SH-SY5Y (cell line): ENCODE data around the gene NTRK1.

Experiments
- GATA2 ChIP-seq: IDR thresholded peaks from 2 replicates; pipeline ENCODE4 v1.6.1; 2011; ENCODE audit warnings: mild to moderate bottlenecking, low read depth, low read length
- GATA3 ChIP-seq: IDR thresholded peaks from 2 replicates; pipeline ENCODE4 v1.6.1; 2011; ENCODE audit warnings: low read depth, mild to moderate bottlenecking, low read length, moderate library complexity

DNA sequence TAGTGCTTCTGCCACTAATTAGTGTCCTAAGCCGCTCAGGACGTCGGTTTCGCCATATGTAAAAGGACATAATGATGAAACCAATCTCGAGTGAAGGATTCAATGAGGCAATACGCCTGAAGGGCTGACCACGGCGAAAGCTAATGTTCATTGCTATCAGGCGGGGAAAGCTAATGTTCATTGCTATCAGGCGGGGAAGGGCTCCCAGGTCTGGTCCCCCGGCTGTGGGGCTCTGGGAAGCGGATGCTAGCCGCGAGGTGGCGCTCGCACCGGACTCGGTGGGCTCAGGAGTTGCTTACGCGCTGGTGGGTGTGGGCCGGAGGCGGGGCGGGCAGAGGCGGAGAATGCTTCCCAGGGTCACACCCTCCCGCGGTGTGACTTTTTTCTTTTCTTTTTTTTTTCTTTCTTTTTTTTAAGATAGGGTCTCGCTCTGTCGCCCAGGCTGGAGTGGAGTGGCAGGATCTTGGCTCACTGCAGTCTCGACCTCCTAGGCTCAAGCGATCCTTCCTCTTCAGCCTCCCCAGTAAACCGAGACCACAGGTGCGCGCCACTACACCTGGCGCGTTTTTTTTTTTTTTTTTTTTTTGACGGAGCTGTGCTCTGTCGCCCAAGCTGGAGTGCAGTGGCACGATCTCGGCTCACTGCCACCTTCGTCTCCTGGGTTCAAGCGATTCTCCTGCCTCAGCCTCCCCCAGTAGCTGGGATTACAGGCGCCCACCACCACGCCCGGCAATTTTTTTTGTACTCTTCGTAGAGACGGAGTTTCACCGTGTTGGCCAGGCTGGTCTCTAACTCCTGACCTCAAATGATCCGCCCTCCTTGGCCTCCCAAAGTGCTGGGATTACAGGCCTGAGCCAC is 31.8 kb downstream of the NTRK1 start:
- no peak for TF ChIP-seq GATA2
- no peak for TF ChIP-seq GATA3
